HCT116 (cell line): Measurements from ENCODE around the gene PTPRF. TPM values are rescaled to one million over a fixed set of nuclear protein-coding genes. Genes with fewer than 3 reads are reported as not detected.

Source experiments
- ATAC-seq: fragments of 200-7000 bp; cut with Tn5 transposase; 2 replicates; pipeline ENCODE4 v1.9.1; 2020; ENCODE audit warnings: mild to moderate bottlenecking, moderate library complexity
- BruUV-seq: library from RNA; stranded (reverse); fragments of 400-500 nt; replicated peaks from 2 replicates; lab custom pipeline; 2021; lab: Mats Ljungman, UMichigan
- CTCF ChIA-PET: fragments of 300-600 bp; sonication (Branson Sonifier 250); formaldehyde crosslinking; loops from one replicate; lab custom pipeline; 2021; ENCODE audit warnings: antibody characterized with exemption; lab: Charles Lee
- POLR2A ChIA-PET: fragments of 300-600, 350-600 bp; sonication (Branson Sonifier 250); formaldehyde crosslinking; loops from one replicate; lab custom pipeline; 2021; ENCODE audit warnings: antibody characterized with exemption; lab: Charles Lee
- RAD21 ChIA-PET, 2 experiments: fragments of 300-600 bp; sonication (Branson Sonifier 250); formaldehyde crosslinking; loops; one replicate each; lab custom pipeline; 2023; ENCODE audit warnings: low total read pairs in 2 of 2; ENCODE audit not compliant: uncharacterized antibody in 2 of 2, unreplicated experiment in 2 of 2, low non-redundant PET in 1 of 2; lab: Charles Lee
- DNase-seq: peaks from one replicate; pipeline ENCODE4 v3.0.0-alpha.2; 2010; ENCODE audit warnings: low read depth, low spot score
- H2AFZ ChIP-seq: fragments of 200-600 bp; shearing (Covaris generic), sonication (generic); 2 replicates; pipeline ENCODE4 v1.6.1; 2017; ENCODE audit warnings: low read depth, mixed run types, mixed read lengths, antibody characterized with exemption, low read length; ENCODE audit not compliant: poor library complexity, severe bottlenecking
- H3K27ac ChIP-seq: 2 replicates; pipeline ENCODE4 v1.5.1; 2012; ENCODE audit warnings: low read depth, low read length
- H3K27me3 ChIP-seq: fragments of 200-600 bp; sonication (generic); 2 replicates; pipeline ENCODE4 v1.6.1; 2016; ENCODE audit warnings: mixed run types, low read length, mixed read lengths; ENCODE audit not compliant: insufficient read depth
- H3K36me3 ChIP-seq, 2 experiments: fragments of 200-500 bp in 1 of 2; fragments of 200-600 bp in 1 of 2; sonication (Bioruptor generic) in 1 of 2; sonication (generic) in 1 of 2; 2 replicates each; pipeline versions ENCODE4 v1.5.1 to v1.6.1; 2014 to 2016; ENCODE audit warnings: low read length in 2 of 2, inconsistent platforms in 1 of 2, mixed read lengths in 1 of 2, mixed run types in 1 of 2; ENCODE audit not compliant: insufficient read depth in 2 of 2, control insufficient read depth in 1 of 2
- H3K4me1 ChIP-seq, 2 experiments: fragments of 200-600 bp in 1 of 2; sonication (generic) in 1 of 2; 2 replicates each; pipeline versions ENCODE4 v1.5.1 to v1.6.1; 2012 to 2017; ENCODE audit warnings: low read length in 2 of 2, inconsistent platforms in 1 of 2, mild to moderate bottlenecking in 1 of 2, mixed read lengths in 1 of 2, mixed run types in 1 of 2, moderate library complexity in 1 of 2; ENCODE audit not compliant: insufficient read depth in 2 of 2, control insufficient read depth in 1 of 2
- H3K4me2 ChIP-seq: fragments of 200-600 bp; sonication (generic); 2 replicates; pipeline ENCODE4 v1.6.1; 2017; ENCODE audit warnings: mixed run types, low read length, mixed read lengths
- H3K4me3 ChIP-seq, 2 experiments: fragments of 200-600 bp in 1 of 2; sonication (generic) in 1 of 2; replicated peaks in 1 of 2; 2 replicates each; pipeline ENCODE4 v1.5.1; 2011 to 2016; ENCODE audit warnings: low read length in 2 of 2, control low read depth in 1 of 2, low read depth in 1 of 2, mild to moderate bottlenecking in 1 of 2, mixed read lengths in 1 of 2, mixed run types in 1 of 2
- H3K79me2 ChIP-seq: fragments of 200-600 bp; sonication (generic); 2 replicates; pipeline ENCODE4 v1.6.1; 2017; ENCODE audit warnings: mild to moderate bottlenecking, mixed run types, low read length, moderate library complexity, mixed read lengths; ENCODE audit not compliant: insufficient read depth
- H3K9ac ChIP-seq: fragments of 200-600 bp; sonication (generic); 2 replicates; pipeline ENCODE4 v1.6.1; 2016; ENCODE audit warnings: low read length, mixed read lengths
- H3K9me2 ChIP-seq: fragments of 200-600 bp; sonication (generic), shearing (Covaris generic); 2 replicates; pipeline ENCODE4 v1.6.1; 2017; ENCODE audit warnings: mixed run types, mild to moderate bottlenecking, moderate library complexity; ENCODE audit not compliant: insufficient read depth
- H3K9me3 ChIP-seq, 2 experiments: fragments of 200-500 bp in 1 of 2; fragments of 200-600 bp in 1 of 2; sonication (Bioruptor generic) in 1 of 2; sonication (generic) in 1 of 2; 2 replicates each; pipeline ENCODE4 v1.6.1; 2014 to 2017; ENCODE audit warnings: low read length in 2 of 2, mixed read lengths in 2 of 2, inconsistent platforms in 1 of 2, low read depth in 1 of 2, mild to moderate bottlenecking in 1 of 2, mixed run types in 1 of 2, moderate library complexity in 1 of 2; ENCODE audit not compliant: control insufficient read depth in 1 of 2, insufficient read depth in 1 of 2
- H4K20me1 ChIP-seq: fragments of 200-600 bp; sonication (generic), shearing (Covaris generic); 2 replicates; pipeline ENCODE4 v1.6.1; 2017; ENCODE audit warnings: mixed run types, mild to moderate bottlenecking, moderate library complexity; ENCODE audit not compliant: insufficient read depth
- CEBPB ChIP-seq: IDR thresholded peaks from 2 replicates; pipeline ENCODE4 v1.6.1; 2012; ENCODE audit warnings: low read depth
- EGR1 ChIP-seq: IDR thresholded peaks from 2 replicates; pipeline ENCODE4 v1.6.1; 2012; ENCODE audit warnings: low read depth
- ELF1 ChIP-seq: IDR thresholded peaks from 2 replicates; pipeline ENCODE4 v1.6.1; 2012; ENCODE audit warnings: low read depth, borderline replicate concordance
- EZH2 ChIP-seq: fragments of 200-600 bp; sonication (generic); IDR thresholded peaks from 2 replicates; pipeline ENCODE4 v1.6.1; 2017; ENCODE audit warnings: antibody characterized with exemption, mixed run types
- FOSL1 ChIP-seq: IDR thresholded peaks from 2 replicates; pipeline ENCODE4 v1.6.1; 2012; ENCODE audit warnings: low read depth
- JUND ChIP-seq: IDR thresholded peaks from 2 replicates; pipeline ENCODE4 v1.6.1; 2012
- POLR2AphosphoS5 ChIP-seq: IDR thresholded peaks from 2 replicates; pipeline ENCODE4 v1.6.1; 2011; ENCODE audit warnings: mild to moderate bottlenecking, low read depth, low read length, moderate library complexity
- RAD21 ChIP-seq: IDR thresholded peaks from 2 replicates; pipeline ENCODE4 v1.6.1; 2012; ENCODE audit warnings: low read depth, mild to moderate bottlenecking
- SIN3A ChIP-seq: IDR thresholded peaks from 2 replicates; pipeline ENCODE4 v1.6.1; 2012; ENCODE audit warnings: low read depth
- SRF ChIP-seq: IDR thresholded peaks from 2 replicates; pipeline ENCODE4 v1.6.1; 2012; ENCODE audit warnings: low read depth
- TCF7L2 ChIP-seq: IDR thresholded peaks from 2 replicates; pipeline ENCODE4 v1.7.0; 2011; ENCODE audit warnings: borderline replicate concordance, inconsistent platforms; ENCODE audit not compliant: insufficient read depth, insufficient read length; ENCODE audit errors: extremely low read depth
- intact Hi-C: fragments of 100-400 bp; cut with micrococcal nuclease; formaldehyde crosslinking; loops from 2 replicates; pipeline ENCODE4 v1.10.0; 2022
- total RNA-seq: library from RNA; stranded (reverse); gene quantifications from one replicate; pipeline ENCODE4 v1.2.1, GENCODE V29; 2021; ENCODE audit not compliant: unreplicated experiment
- TF ChIP-seq, protein P1 (sequence below): IDR thresholded peaks from 2 replicates; pipeline ENCODE4 v1.6.1; 2012; ENCODE audit warnings: low read depth
- TF ChIP-seq, protein P2 (sequence below): IDR thresholded peaks from 2 replicates; pipeline ENCODE4 v1.6.1; 2012
- TF ChIP-seq, protein P3 (sequence below): IDR thresholded peaks from 2 replicates; pipeline ENCODE4 v1.6.1; 2011; ENCODE audit warnings: mild to moderate bottlenecking, low read length, moderate library complexity; ENCODE audit not compliant: insufficient replicate concordance; ENCODE audit errors: extremely low read depth
- TF ChIP-seq, protein P4 (sequence below), 3 experiments: fragments of 200-600 bp in 1 of 3; sonication (generic) in 1 of 3; IDR thresholded peaks in 2 of 3; conservative IDR thresholded peaks in 1 of 3; 2 replicates each; pipeline ENCODE4 v1.5.1; 2012 to 2017; ENCODE audit warnings: low read depth in 2 of 3, low read length in 2 of 3, antibody characterized with exemption in 1 of 3, borderline replicate concordance in 1 of 3, control low read depth in 1 of 3, mild to moderate bottlenecking in 1 of 3, mixed read lengths in 1 of 3, mixed run types in 1 of 3, moderate library complexity in 1 of 3; ENCODE audit not compliant: insufficient read depth in 1 of 3

PTPRF gene
- total RNA-seq, 1 experiment from 2014 or later, result 224 TPM

DNA sequence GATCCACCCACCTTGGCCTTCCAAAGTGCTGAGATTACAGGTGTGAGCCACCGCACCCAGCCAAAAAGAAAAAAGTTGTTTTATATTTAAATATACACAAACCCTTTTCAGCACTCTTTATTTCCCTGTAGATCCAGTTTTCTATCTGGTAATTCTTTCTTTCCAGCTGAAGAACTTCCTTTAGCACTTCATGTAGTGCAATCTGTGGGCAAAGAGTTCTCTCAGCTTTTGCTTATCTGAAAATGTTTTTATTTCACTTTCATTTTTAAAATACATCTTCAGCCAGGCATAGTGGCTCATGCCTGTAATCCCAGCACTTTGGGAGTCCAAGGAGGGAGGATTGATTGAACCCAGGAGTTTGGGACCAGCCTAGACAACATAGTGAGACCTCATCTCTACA is 48.5 kb upstream of the PTPRF start:
- no peaks in the 10 kb centered on the region for H3K36me3 ChIP-seq
- H4K20me1 ChIP-seq, result no peaks in the 10 kb centered on the region
- POLR2A ChIA-PET, result no interaction called here
- H3K9me3 ChIP-seq, result peaks cover 0 to under 1% of the 10 kb centered on the region in 2 experiments; a peak in 1 of 4 replicates
- BruUV-seq, result no TSS peak
- no peak overlapping the region for H3K27ac ChIP-seq
- H3K4me2 ChIP-seq, result no peak overlapping the region
- H2AFZ ChIP-seq, result no peak overlapping the region
- H3K4me1 ChIP-seq, result peaks cover 0 to 11% of the 10 kb centered on the region in 2 experiments; a peak in 2 of 4 replicates
- H3K79me2 ChIP-seq, result no peaks in the 10 kb centered on the region
- no peaks in the 10 kb centered on the region for H3K27me3 ChIP-seq
- CTCF ChIA-PET, result interaction anchor here (0.9 kb wide), 1 partner anchor 566 kb away, joined by 3 read pairs; no protein-coding TSS in a partner anchor
- no peak for TF ChIP-seq POLR2AphosphoS5
- TF ChIP-seq SIN3A, result no peak
- TF ChIP-seq ELF1, result no peak
- TF ChIP-seq EGR1, result no peak
- TF ChIP-seq, protein P1, sequence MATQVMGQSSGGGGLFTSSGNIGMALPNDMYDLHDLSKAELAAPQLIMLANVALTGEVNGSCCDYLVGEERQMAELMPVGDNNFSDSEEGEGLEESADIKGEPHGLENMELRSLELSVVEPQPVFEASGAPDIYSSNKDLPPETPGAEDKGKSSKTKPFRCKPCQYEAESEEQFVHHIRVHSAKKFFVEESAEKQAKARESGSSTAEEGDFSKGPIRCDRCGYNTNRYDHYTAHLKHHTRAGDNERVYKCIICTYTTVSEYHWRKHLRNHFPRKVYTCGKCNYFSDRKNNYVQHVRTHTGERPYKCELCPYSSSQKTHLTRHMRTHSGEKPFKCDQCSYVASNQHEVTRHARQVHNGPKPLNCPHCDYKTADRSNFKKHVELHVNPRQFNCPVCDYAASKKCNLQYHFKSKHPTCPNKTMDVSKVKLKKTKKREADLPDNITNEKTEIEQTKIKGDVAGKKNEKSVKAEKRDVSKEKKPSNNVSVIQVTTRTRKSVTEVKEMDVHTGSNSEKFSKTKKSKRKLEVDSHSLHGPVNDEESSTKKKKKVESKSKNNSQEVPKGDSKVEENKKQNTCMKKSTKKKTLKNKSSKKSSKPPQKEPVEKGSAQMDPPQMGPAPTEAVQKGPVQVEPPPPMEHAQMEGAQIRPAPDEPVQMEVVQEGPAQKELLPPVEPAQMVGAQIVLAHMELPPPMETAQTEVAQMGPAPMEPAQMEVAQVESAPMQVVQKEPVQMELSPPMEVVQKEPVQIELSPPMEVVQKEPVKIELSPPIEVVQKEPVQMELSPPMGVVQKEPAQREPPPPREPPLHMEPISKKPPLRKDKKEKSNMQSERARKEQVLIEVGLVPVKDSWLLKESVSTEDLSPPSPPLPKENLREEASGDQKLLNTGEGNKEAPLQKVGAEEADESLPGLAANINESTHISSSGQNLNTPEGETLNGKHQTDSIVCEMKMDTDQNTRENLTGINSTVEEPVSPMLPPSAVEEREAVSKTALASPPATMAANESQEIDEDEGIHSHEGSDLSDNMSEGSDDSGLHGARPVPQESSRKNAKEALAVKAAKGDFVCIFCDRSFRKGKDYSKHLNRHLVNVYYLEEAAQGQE, result no peak
- TF ChIP-seq JUND, result no peak
- TF ChIP-seq FOSL1, result no peak
- TF ChIP-seq CEBPB, result no peak
- TF ChIP-seq EZH2, result no peak
- TF ChIP-seq, protein P2, sequence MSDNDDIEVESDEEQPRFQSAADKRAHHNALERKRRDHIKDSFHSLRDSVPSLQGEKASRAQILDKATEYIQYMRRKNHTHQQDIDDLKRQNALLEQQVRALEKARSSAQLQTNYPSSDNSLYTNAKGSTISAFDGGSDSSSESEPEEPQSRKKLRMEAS, result no peak
- TF ChIP-seq SRF, result no peak
- TF ChIP-seq, protein P3, sequence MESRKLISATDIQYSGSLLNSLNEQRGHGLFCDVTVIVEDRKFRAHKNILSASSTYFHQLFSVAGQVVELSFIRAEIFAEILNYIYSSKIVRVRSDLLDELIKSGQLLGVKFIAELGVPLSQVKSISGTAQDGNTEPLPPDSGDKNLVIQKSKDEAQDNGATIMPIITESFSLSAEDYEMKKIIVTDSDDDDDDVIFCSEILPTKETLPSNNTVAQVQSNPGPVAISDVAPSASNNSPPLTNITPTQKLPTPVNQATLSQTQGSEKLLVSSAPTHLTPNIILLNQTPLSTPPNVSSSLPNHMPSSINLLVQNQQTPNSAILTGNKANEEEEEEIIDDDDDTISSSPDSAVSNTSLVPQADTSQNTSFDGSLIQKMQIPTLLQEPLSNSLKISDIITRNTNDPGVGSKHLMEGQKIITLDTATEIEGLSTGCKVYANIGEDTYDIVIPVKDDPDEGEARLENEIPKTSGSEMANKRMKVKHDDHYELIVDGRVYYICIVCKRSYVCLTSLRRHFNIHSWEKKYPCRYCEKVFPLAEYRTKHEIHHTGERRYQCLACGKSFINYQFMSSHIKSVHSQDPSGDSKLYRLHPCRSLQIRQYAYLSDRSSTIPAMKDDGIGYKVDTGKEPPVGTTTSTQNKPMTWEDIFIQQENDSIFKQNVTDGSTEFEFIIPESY, result no peak
- TF ChIP-seq, protein P4, sequence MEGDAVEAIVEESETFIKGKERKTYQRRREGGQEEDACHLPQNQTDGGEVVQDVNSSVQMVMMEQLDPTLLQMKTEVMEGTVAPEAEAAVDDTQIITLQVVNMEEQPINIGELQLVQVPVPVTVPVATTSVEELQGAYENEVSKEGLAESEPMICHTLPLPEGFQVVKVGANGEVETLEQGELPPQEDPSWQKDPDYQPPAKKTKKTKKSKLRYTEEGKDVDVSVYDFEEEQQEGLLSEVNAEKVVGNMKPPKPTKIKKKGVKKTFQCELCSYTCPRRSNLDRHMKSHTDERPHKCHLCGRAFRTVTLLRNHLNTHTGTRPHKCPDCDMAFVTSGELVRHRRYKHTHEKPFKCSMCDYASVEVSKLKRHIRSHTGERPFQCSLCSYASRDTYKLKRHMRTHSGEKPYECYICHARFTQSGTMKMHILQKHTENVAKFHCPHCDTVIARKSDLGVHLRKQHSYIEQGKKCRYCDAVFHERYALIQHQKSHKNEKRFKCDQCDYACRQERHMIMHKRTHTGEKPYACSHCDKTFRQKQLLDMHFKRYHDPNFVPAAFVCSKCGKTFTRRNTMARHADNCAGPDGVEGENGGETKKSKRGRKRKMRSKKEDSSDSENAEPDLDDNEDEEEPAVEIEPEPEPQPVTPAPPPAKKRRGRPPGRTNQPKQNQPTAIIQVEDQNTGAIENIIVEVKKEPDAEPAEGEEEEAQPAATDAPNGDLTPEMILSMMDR (IDR thresholded peaks at IDR 0.05 in 2 of 3, conservative IDR thresholded peaks at IDR 0.05 in 1 of 3; ENCODE audit: borderline replicate concordance in 1 of 3, insufficient read depth in 1 of 3, low read depth in 2 of 3, low read length in 2 of 3), result no peak
- no peak for TF ChIP-seq RAD21
- TF ChIP-seq TCF7L2, result no peak
- H3K9me2 ChIP-seq, result no peaks in the 10 kb centered on the region
- RAD21 ChIA-PET, result no interaction called here
- H3K9ac ChIP-seq, result no peak overlapping the region
- DNase-seq, result no peak
- H3K4me3 ChIP-seq, result no peak overlapping the region
- intact Hi-C loops, result no loop called here
- no peak for ATAC-seq
